ENCODE measurements around the gene SLC38A9.
"Not testable (repeated sequence)": the region's sequence is repeated elsewhere in the genome, so short reads cannot be mapped to it uniquely, and the experiment has no call there.

Gene SLC38A9

GRCh38 chr5:55712023-55712859 is at the start of gene SLC38A9:
SLC38A9 (minus strand) TSS chr5:55712324; CDS start chr5:55697958, 14,366 bp downstream.
- peak; percentile 84 for DNase-seq (ENCODE audit: low read depth)

GRCh38 chr5:55761721-55762120 is 49.6 kb upstream of the SLC38A9 start:
- not testable (repeated sequence) for DNase-seq (ENCODE audit: low read depth)

- no peak for DNase-seq (ENCODE audit: low read depth)
Measured at GRCh38 chr5:55758714-55759113, 46.6 kb upstream of the SLC38A9 start.

- no peak for DNase-seq (ENCODE audit: low read depth)
Measured at GRCh38 chr5:55758231-55758630, 46.1 kb upstream of the SLC38A9 start.

GRCh38 chr5:55750499-55750898 is 38.4 kb upstream of the SLC38A9 start:
- no peak for DNase-seq (ENCODE audit: low read depth)

- DNase-seq (ENCODE audit: low read depth): no peak
Measured at GRCh38 chr5:55750063-55750462, 37.9 kb upstream of the SLC38A9 start.

GRCh38 chr5:55749387-55749786 is 37.3 kb upstream of the SLC38A9 start:
- DNase-seq (ENCODE audit: low read depth): no peak

- DNase-seq (ENCODE audit: low read depth): no peak
Measured at GRCh38 chr5:55747778-55748318, 35.7 kb upstream of the SLC38A9 start.

- no peak for DNase-seq (ENCODE audit: low read depth)
Measured at GRCh38 chr5:55742778-55743177, 30.7 kb upstream of the SLC38A9 start.

GRCh38 chr5:55737793-55738192 is 25.7 kb upstream of the SLC38A9 start, which contains the start of gene DDX4:
DDX4 (plus strand) TSS chr5:55738061; CDS start chr5:55738964, 903 bp downstream.
- no peak for DNase-seq (ENCODE audit: low read depth)

- no peak for DNase-seq (ENCODE audit: low read depth)
Measured at GRCh38 chr5:55734658-55735057, 22.5 kb upstream of the SLC38A9 start.

GRCh38 chr5:55732585-55732984 is 20.5 kb upstream of the SLC38A9 start:
- DNase-seq (ENCODE audit: low read depth): no peak

- no peak for DNase-seq (ENCODE audit: low read depth)
Measured at GRCh38 chr5:55731848-55732247, 19.7 kb upstream of the SLC38A9 start.

GRCh38 chr5:55724281-55724680 is 12.2 kb upstream of the SLC38A9 start:
- DNase-seq (ENCODE audit: low read depth): no peak

- DNase-seq (ENCODE audit: low read depth): no peak
Measured at GRCh38 chr5:55720188-55720703, 8.1 kb upstream of the SLC38A9 start.

GRCh38 chr5:55719026-55719425 is 6.9 kb upstream of the SLC38A9 start:
- DNase-seq (ENCODE audit: low read depth): not testable (repeated sequence)

GRCh38 chr5:55715519-55716078 is 3.5 kb upstream of the SLC38A9 start:
- DNase-seq (ENCODE audit: low read depth): no peak

- DNase-seq (ENCODE audit: low read depth): no peak
Measured at GRCh38 chr5:55714749-55715148, 2.6 kb upstream of the SLC38A9 start.

- DNase-seq (ENCODE audit: low read depth): no peak
Measured at GRCh38 chr5:55714339-55714738, 2.2 kb upstream of the SLC38A9 start.

GRCh38 chr5:55713871-55714270 is 1.7 kb upstream of the SLC38A9 start:
- DNase-seq (ENCODE audit: low read depth): no peak

GRCh38 chr5:55711507-55712022 is 559 bp downstream of the SLC38A9 start:
- no peak for DNase-seq (ENCODE audit: low read depth)

- DNase-seq (ENCODE audit: low read depth): no peak
Measured at GRCh38 chr5:55708732-55709131, 3.4 kb downstream of the SLC38A9 start.

GRCh38 chr5:55706230-55706629 is 5.9 kb downstream of the SLC38A9 start:
- no peak for DNase-seq (ENCODE audit: low read depth)

All from activated T-helper 1 cell treated with Interleukin-2 at 50 U/mL for 16 hours (primary cell).